Neural progenitor cell (in vitro differentiated cells): ENCODE measurements around the gene CABLES1. TPM values are rescaled to one million over a fixed set of nuclear protein-coding genes. Genes with fewer than 3 reads are reported as not detected.

ENCODE experiments used
- DNase-seq: peaks from one replicate; pipeline ENCODE4 v3.0.0-alpha.2; 2016; ENCODE audit warnings: low spot score
- H2AFZ ChIP-seq: fragments of 200-600 bp; sonication (generic); replicated peaks from 2 replicates; pipeline ENCODE4 v1.6.1; 2016; ENCODE audit warnings: antibody characterized with exemption
- H3F3A ChIP-seq: fragments of 200-600 bp; sonication (generic); 2 replicates; pipeline ENCODE4 v1.6.1; 2016; ENCODE audit warnings: antibody characterized with exemption, low read depth
- H3K27ac ChIP-seq: fragments of 200-600 bp; sonication (generic); 2 replicates; pipeline ENCODE4 v1.5.1; 2016; ENCODE audit warnings: mild to moderate bottlenecking
- H3K27me3 ChIP-seq: fragments of 200-600 bp; sonication (generic); 2 replicates; pipeline ENCODE4 v1.6.1; 2016; ENCODE audit warnings: mild to moderate bottlenecking, moderate library complexity
- H3K36me3 ChIP-seq: fragments of 200-600 bp; sonication (generic); 2 replicates; pipeline ENCODE4 v1.5.1; 2016
- H3K4me1 ChIP-seq: fragments of 200-600 bp; sonication (generic); 2 replicates; pipeline ENCODE4 v1.6.1; 2016; ENCODE audit warnings: mixed run types
- H3K4me2 ChIP-seq: fragments of 200-600 bp; sonication (generic); 2 replicates; pipeline ENCODE4 v1.6.1; 2016
- H3K4me3 ChIP-seq: fragments of 200-600 bp; sonication (generic); 2 replicates; pipeline ENCODE4 v1.5.1; 2016
- H3K79me2 ChIP-seq: fragments of 200-600 bp; sonication (generic); 2 replicates; pipeline ENCODE4 v1.6.1; 2016; ENCODE audit warnings: low read depth
- H3K9ac ChIP-seq: fragments of 200-600 bp; sonication (generic); 2 replicates; pipeline ENCODE4 v1.6.1; 2016
- H3K9me3 ChIP-seq: fragments of 200-600 bp; sonication (generic); 2 replicates; pipeline ENCODE4 v1.5.1; 2016; ENCODE audit warnings: low read depth
- H4K20me1 ChIP-seq: fragments of 200-600 bp; sonication (generic); 2 replicates; pipeline ENCODE4 v1.6.1; 2016; ENCODE audit warnings: low read depth
- H3K27ac Mint-ChIP-seq: 3 replicates; pipeline ENCODE4 v1.8.0; 2021; ENCODE audit warnings: mixed read lengths
- H3K27me3 Mint-ChIP-seq: 2 replicates; pipeline ENCODE4 v1.8.0; 2022; ENCODE audit warnings: low read depth, mild to moderate bottlenecking, inconsistent platforms, moderate library complexity, mixed read lengths; ENCODE audit not compliant: insufficient read depth
- H3K36me3 Mint-ChIP-seq: 3 replicates; pipeline ENCODE4 v1.8.0; 2021; ENCODE audit warnings: mixed read lengths
- H3K4me1 Mint-ChIP-seq: 3 replicates; pipeline ENCODE4 v1.8.0; 2021; ENCODE audit warnings: mixed read lengths
- H3K4me3 Mint-ChIP-seq: 3 replicates; pipeline ENCODE4 v1.8.0; 2021; ENCODE audit warnings: mild to moderate bottlenecking, moderate library complexity, mixed read lengths
- H3K9me3 Mint-ChIP-seq: 3 replicates; pipeline ENCODE4 v1.8.0; 2020; ENCODE audit warnings: mixed read lengths
- CTCF ChIP-seq: fragments of 200-600 bp; sonication (generic); IDR thresholded peaks from 2 replicates; pipeline ENCODE4 v1.5.1; 2017; ENCODE audit warnings: antibody characterized with exemption, mild to moderate bottlenecking
- EZH2 ChIP-seq: fragments of 200-600 bp; sonication (generic); IDR thresholded peaks from 2 replicates; pipeline ENCODE4 v1.6.1; 2017; ENCODE audit warnings: antibody characterized with exemption, mild to moderate bottlenecking, moderate library complexity
- EZH2phosphoT487 ChIP-seq: fragments of 200-600 bp; sonication (generic); IDR thresholded peaks from 2 replicates; pipeline ENCODE4 v1.6.1; 2017; ENCODE audit warnings: antibody characterized with exemption
- total RNA-seq: library from RNA; depleted of rRNA; stranded (reverse); fragments of >200 nt; gene quantifications from 2 replicates; pipeline ENCODE4 v1.2.3, GENCODE V29; 2015; ENCODE audit warnings: low replicate concordance

The CABLES1 gene
- total RNA-seq, 1 donor from 2014 or later, result 2.8 TPM

- Histone ChIP-seq H3K27me3 (no peaks in the 10 kb centered on the region), H3F3A (no peaks in the 10 kb centered on the region), H3K4me2 (no peak overlapping the region), H3K9ac (no peak overlapping the region), H2AFZ (no peak overlapping the region), H3K4me3 (no peak overlapping the region), H3K79me2 (no peaks in the 10 kb centered on the region), H4K20me1 (no peaks in the 10 kb centered on the region), H3K9me3 (no peaks in the 10 kb centered on the region), H3K36me3 (no peaks in the 10 kb centered on the region), H3K4me1 (no peaks in the 10 kb centered on the region), H3K27ac (no peak overlapping the region)
- no peak for DNase-seq
- Mint-ChIP-seq H3K4me1 (peaks cover 4% of the 10 kb centered on the region), H3K36me3 (peaks cover 3% of the 10 kb centered on the region), H3K9me3 (no peaks in the 10 kb centered on the region), H3K4me3 (no peak overlapping the region), H3K27ac (no peak overlapping the region), H3K27me3 (peaks cover 3% of the 10 kb centered on the region)
- TF ChIP-seq EZH2phosphoT487 (no peak), CTCF (no peak), EZH2 (no peak)
These were observed 172.4 kb downstream of the CABLES1 start for GRCh38 chr18:23307567-23308295.

Other genes with a start within 250 kb of the CABLES1 start
- gene RBBP8, start 202.2 kb upstream of the CABLES1 start, total RNA-seq, result 50.5 and 64.8 TPM in 2 replicates